Small intestine (tissue), 7 donors: ENCODE results near the gene TTLL8. TPM values are rescaled to one million over a fixed set of nuclear protein-coding genes. Genes with fewer than 3 reads are reported as not detected.

Experiments used
- DNase-seq, 2 donors: peaks; one replicate each; pipeline versions ENCODE4 v3.0.0 to v3.0.0-alpha.2; 2013
- FAIRE-seq: peaks from 2 replicates; lab custom pipeline; 2012; peaks lifted over from hg19 to GRCh38; lab: Jason Lieb, UNC
- H3K27ac ChIP-seq, 3 donors: one replicate each; pipeline ENCODE4 v1.5.1; 2013; ENCODE audit warnings: low read length in 2 of 3, mild to moderate bottlenecking in 2 of 3, control low read depth in 1 of 3, inconsistent platforms in 1 of 3, low read depth in 1 of 3, moderate library complexity in 1 of 3
- H3K27me3 ChIP-seq, 3 donors: one replicate each; pipeline ENCODE4 v1.6.1; 2013; ENCODE audit warnings: low read length in 3 of 3, inconsistent platforms in 1 of 3; ENCODE audit not compliant: control insufficient read depth in 3 of 3, insufficient read depth in 3 of 3
- H3K36me3 ChIP-seq, 3 donors: one replicate each; pipeline ENCODE4 v1.6.1; 2013; ENCODE audit warnings: low read length in 3 of 3, inconsistent platforms in 1 of 3, low read depth in 1 of 3, mild to moderate bottlenecking in 1 of 3, moderate library complexity in 1 of 3; ENCODE audit not compliant: control insufficient read depth in 3 of 3, insufficient read depth in 2 of 3
- H3K4me1 ChIP-seq, 3 donors: one replicate each; pipeline ENCODE4 v1.6.1; 2013; ENCODE audit warnings: low read length in 2 of 3, inconsistent platforms in 1 of 3, low read depth in 1 of 3, mild to moderate bottlenecking in 1 of 3, moderate library complexity in 1 of 3; ENCODE audit not compliant: control insufficient read depth in 3 of 3, insufficient read depth in 2 of 3
- H3K4me3 ChIP-seq, 3 donors: one replicate each; pipeline ENCODE4 v1.5.1; 2013; ENCODE audit warnings: low read length in 3 of 3, control low read depth in 1 of 3, inconsistent platforms in 1 of 3, low read depth in 1 of 3, mild to moderate bottlenecking in 1 of 3, moderate library complexity in 1 of 3
- H3K9me3 ChIP-seq, 2 donors: one replicate each; pipeline ENCODE4 v1.6.1; 2013; ENCODE audit warnings: low read depth in 1 of 2, low read length in 1 of 2; ENCODE audit not compliant: control insufficient read depth in 2 of 2, insufficient read depth in 1 of 2
- WGBS, 3 donors: extraction: QIAGEN DNeasy Blood & Tissue Kit; methylation state at CpG; one replicate each; pipeline ENCODE4 v1.1.7; 2013; 5-methylcytosine and 5-hydroxymethylcytosine counted together
- polyA plus RNA-seq, 4 donors: library from polyadenylated mRNA; stranded (reverse) in 3 of 4; unstranded in 1 of 4; fragments of 200-250 nt in 3 of 4; fragments of 120-200 nt in 1 of 4; gene quantifications; one replicate each; pipeline versions ENCODE4 v1.2.1 to v1.2.3, GENCODE V29; 2013
- donor health status: healthy with polysubstance abuse.
- donor health status: control.
- donor health status: control.
- donor health status: Bipolar disorder and iron deficiency.
- donor health status: healthy.

TTLL8 gene
- polyA plus RNA-seq, 4 donors = not detected

GRCh38 chr22:50030297-50031188 is 27.6 kb downstream of the TTLL8 start:
- Histone ChIP-seq H3K36me3 (no peaks in the 10 kb centered on the region), H3K4me1 (no peaks in the 10 kb centered on the region), H3K27me3 (peaks cover 0 to 4% (median 0%) of the 10 kb centered on the region in 3 donors), H3K4me3 (no peak overlapping the region), H3K9me3 (no peaks in the 10 kb centered on the region), H3K27ac (no peak overlapping the region)
- 17 to 22% (median 19%) methylated on average over 48 to 52 of the region's 52 CpGs for WGBS, 3 donors
- FAIRE-seq = no peak
- DNase-seq = peak; percentile 71 to 81

- Histone ChIP-seq H3K9me3 (no peaks in the 10 kb centered on the region), H3K36me3 (no peaks in the 10 kb centered on the region), H3K27ac (no peak overlapping the region), H3K27me3 (peaks cover 0 to 4% (median 0%) of the 10 kb centered on the region in 3 donors), H3K4me1 (no peaks in the 10 kb centered on the region), H3K4me3 (no peak overlapping the region)
- FAIRE-seq (no peak), DNase-seq (no peak)
- WGBS, 3 donors = 26 to 73% (median 35%) methylated on average over 42 of the region's 42 CpGs
Observed at GRCh38 chr22:50027639-50028537, 30.2 kb downstream of the TTLL8 start.

- WGBS, 3 donors = 61 to 80% (median 66%) methylated on average over 13 of the region's 13 CpGs
- no peak for FAIRE-seq
Observed at GRCh38 chr22:50025993-50026392, 32.1 kb downstream of the TTLL8 start.

GRCh38 chr22:50022171-50022819 is 35.8 kb downstream of the TTLL8 start:
- FAIRE-seq = no peak
- Histone ChIP-seq H3K9me3 (peaks cover 0 to 5% of the 10 kb centered on the region in 2 donors), H3K27ac (no peak overlapping the region), H3K27me3 (peaks cover 0 to 10% (median 2%) of the 10 kb centered on the region in 3 donors), H3K36me3 (no peaks in the 10 kb centered on the region), H3K4me3 (no peak overlapping the region), H3K4me1 (no peaks in the 10 kb centered on the region)
- no peak for DNase-seq
- WGBS, 3 donors = 82 to 87% (median 85%) methylated on average over 14 of the region's 14 CpGs

More at GRCh38 chr22:50025993-50026392, 32.1 kb downstream of the TTLL8 start:
- no peaks in the 10 kb centered on the region for H3K4me1 ChIP-seq
- no peak for DNase-seq
- H3K4me3 ChIP-seq = no peak overlapping the region
- H3K27ac ChIP-seq = no peak overlapping the region
- H3K36me3 ChIP-seq = no peaks in the 10 kb centered on the region
- no peaks in the 10 kb centered on the region for H3K9me3 ChIP-seq
- H3K27me3 ChIP-seq = peaks cover 0 to 4% (median 0%) of the 10 kb centered on the region in 3 donors

- DNase-seq = no peak
- WGBS, 3 donors = 88 to 91% (median 90%) methylated on average over 15 of the region's 15 CpGs
- Histone ChIP-seq H3K9me3 (peaks cover 0 to 5% of the 10 kb centered on the region in 2 donors), H3K4me1 (no peaks in the 10 kb centered on the region), H3K36me3 (no peaks in the 10 kb centered on the region), H3K27ac (no peak overlapping the region), H3K27me3 (peaks cover 2 to 26% (median 8%) of the 10 kb centered on the region in 3 donors), H3K4me3 (no peak overlapping the region)
- FAIRE-seq = no peak
Observed at GRCh38 chr22:50020606-50021005, 37.5 kb downstream of the TTLL8 start.

GRCh38 chr22:50019316-50019715 is 38.8 kb downstream of the TTLL8 start:
- WGBS, 3 donors = 57 to 77% (median 63%) methylated on average over 3 of the region's 3 CpGs
- Histone ChIP-seq H3K36me3 (no peaks in the 10 kb centered on the region), H3K27ac (no peak overlapping the region), H3K9me3 (peaks cover 0 to 5% of the 10 kb centered on the region in 2 donors), H3K4me1 (no peaks in the 10 kb centered on the region), H3K27me3 (peaks cover 9 to 34% (median 13%) of the 10 kb centered on the region in 3 donors), H3K4me3 (no peak overlapping the region)
- no peak for FAIRE-seq
- no peak for DNase-seq

GRCh38 chr22:50018608-50019285 is 39.4 kb downstream of the TTLL8 start:
- Histone ChIP-seq H3K36me3 (no peaks in the 10 kb centered on the region), H3K27ac (no peak overlapping the region), H3K9me3 (peaks cover 0 to 5% of the 10 kb centered on the region in 2 donors), H3K4me1 (no peaks in the 10 kb centered on the region), H3K27me3 (peaks cover 14 to 40% (median 18%) of the 10 kb centered on the region in 3 donors), H3K4me3 (no peak overlapping the region)
- FAIRE-seq (no peak), DNase-seq (no peak)
- WGBS, 3 donors = 48 to 57% (median 56%) methylated on average over 11 of the region's 11 CpGs
